ENCODE data around the gene GPA33.

GPA33 gene

DNA sequence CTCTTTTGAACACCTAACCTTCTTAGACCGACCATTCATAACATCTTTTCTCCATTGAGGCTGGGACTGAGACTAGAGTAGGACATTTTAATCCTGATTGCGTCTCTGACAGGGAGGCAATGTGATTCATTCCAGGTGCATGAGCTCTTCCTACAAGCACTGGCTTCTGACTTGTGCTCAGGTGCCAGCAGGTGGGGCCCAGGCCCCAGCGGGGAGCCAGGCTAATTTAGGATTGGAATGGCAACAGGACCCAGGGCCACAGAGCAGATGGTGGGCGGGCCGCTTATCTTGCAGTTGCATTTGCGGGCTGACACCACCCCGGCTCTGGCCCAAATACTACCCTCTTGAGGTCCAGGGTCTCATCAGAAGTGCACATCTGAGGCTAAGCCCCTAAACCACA, 4.1 kb downstream of the GPA33 start:
- no peak for DNase-seq (ENCODE audit: low spot score)

GRCh38 chr1:167084757-167085156, 5.4 kb downstream of the GPA33 start:
- DNase-seq (ENCODE audit: low spot score), result no peak

DNA sequence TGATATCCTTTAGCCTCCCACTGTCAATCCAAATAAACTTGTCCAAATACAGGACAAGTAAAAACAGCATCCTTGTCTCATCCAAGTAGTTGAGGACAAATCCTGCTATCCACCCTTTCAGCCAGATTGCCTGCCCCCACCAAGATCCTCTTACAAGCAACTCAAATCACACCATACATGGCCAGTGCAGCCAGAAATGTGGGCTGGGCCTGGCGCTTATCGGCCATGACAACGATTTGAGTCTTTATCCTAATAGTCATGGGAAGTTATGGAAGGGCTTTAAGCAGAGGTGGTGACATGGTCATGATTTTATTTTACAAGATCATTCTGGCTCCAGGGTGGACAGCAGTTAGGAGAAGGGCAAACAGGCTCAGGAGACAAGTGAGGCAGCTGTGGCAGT, 6.3 kb downstream of the GPA33 start:
- DNase-seq (ENCODE audit: low spot score), result no peak

DNA sequence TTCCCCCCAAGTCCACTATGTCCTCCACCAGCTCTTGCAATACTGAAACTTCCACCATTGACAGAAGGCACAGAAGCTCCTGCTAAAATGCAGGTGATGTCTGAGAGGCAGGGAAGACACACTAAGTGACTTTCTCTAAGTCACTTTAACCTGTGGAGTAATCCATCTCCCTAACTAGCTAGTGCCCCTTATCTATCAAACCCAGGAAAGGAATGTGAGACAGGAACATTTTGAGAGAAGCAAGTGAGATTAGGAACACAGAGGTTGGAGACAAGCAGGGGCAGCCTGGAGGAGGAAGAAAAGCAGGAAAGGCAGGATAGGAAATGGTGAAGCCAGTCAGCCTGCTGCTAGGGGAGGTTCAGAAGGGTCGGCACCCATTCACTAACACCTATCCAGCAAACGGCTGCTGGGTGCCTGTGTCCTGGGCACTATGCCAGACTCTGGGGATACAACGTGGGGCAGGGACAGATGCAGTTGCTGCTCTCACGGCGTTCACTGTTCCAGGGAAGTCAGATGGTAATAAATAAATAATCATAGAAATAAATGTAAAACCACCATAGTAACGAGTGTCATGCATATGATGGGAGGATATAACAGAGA, 7.0 kb downstream of the GPA33 start:
- DNase-seq (ENCODE audit: low spot score), result no peak

DNA sequence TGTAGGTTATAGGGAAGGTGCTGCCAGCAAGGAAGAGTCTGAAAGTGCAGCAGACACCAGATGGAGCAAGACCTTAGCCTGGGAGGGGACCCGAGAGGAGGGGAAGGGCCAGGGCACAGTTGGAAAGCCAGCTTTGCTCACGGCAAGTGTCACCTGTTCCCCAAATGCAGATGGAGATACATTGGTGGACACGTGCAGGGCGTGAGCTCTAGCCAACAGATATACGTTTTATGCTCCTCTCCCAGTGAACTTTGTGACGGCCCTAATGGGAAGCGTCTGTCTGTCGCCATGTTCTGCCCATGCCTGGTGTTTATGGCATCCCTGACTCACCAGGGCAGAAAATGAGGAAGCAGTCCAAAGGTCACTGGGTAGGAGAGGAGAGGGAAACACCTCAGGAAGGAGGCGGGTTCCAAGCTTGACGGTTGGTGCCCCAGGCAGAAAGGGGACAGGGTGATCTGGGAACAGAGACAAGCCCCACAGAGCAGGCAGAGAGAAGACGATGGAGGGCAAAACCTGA, 7.6 kb downstream of the GPA33 start:
- no peak for DNase-seq (ENCODE audit: low spot score)

DNA sequence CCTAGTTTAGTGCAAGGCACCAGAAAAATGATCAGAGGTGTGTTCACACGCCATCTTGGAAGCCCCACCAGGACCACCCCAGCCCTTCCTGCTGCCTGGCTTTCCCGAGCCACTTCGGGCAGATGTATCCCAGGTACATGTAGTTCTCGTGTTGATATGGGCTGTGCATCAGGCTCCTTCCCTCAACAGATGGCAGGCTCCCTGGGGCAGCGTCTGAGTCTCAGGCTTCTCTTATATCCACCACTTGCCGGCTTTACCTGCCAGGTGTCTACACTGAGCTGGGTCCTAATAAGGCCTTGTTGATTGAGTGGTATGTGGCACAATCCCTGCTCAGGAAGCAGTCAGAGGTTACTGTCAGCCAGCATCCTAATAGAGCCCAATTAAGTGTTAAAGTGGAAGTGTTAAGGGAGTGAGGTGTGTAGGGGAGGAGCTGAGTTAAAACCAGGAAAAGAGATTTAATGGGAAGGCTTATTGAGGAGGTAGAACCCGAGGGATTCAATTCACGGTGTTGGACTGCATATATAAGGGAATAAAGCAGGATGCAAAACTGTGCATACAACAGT, 8.5 kb downstream of the GPA33 start:
- DNase-seq (ENCODE audit: low spot score), result no peak

- DNase-seq (ENCODE audit: low spot score), result no peak
Measured at GRCh38 chr1:167077868-167078210, 12.3 kb downstream of the GPA33 start.

- DNase-seq (ENCODE audit: low spot score), result no peak
Measured at GRCh38 chr1:167077128-167077867, 12.9 kb downstream of the GPA33 start.

GRCh38 chr1:167076136-167076710, 14.0 kb downstream of the GPA33 start:
- no peak for DNase-seq (ENCODE audit: low spot score)

GRCh38 chr1:167071286-167071685, 18.9 kb downstream of the GPA33 start:
- DNase-seq (ENCODE audit: low spot score), result no peak

GRCh38 chr1:167068761-167069160, 21.4 kb downstream of the GPA33 start:
- no peak for DNase-seq (ENCODE audit: low spot score)

- no peak for DNase-seq (ENCODE audit: low spot score)
Measured at GRCh38 chr1:167067904-167068303, 22.3 kb downstream of the GPA33 start.

- peak; percentile 74 for DNase-seq (ENCODE audit: low spot score)
Measured at GRCh38 chr1:167066333-167067122, 23.6 kb downstream of the GPA33 start.

DNA sequence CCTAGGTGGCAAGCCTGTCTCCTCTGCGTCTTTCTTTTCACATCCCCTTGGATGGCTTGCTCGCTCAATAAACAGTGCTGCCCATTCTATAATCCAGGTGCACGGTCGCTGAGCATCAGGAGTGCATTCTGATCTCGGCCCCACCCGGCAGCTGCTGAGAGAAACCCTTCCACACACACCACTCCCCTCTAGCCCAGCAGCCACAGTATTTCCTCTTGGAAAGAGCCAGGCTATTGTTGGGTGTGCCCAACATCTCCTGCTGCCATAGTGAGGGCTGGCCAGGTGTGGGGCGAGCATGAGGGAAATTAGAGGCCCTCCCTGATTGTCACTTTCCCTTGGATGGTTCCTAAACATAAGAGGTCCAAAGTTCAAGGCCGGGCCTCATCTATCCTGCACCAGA, 24.7 kb downstream of the GPA33 start:
- no peak for DNase-seq (ENCODE audit: low spot score)

DNA sequence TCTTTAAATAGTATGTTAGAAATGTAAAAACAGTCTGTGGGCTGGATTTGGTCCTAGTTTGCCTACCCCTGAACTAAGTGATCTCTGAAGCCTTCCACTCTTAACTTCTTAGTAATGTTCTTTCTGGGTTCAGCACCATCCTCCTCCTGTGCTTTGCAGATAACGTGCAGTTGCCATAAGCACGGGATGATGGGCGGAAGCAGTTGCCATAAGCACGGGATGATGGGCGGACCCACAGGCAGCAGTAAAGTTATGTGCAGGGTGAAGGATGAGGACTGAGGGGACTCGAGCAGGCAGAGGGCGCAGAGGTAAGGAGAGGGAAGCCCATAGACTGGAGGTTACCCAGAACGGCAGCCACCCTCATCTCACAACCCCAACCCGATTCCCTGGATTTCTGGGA, 25.6 kb downstream of the GPA33 start:
- DNase-seq (ENCODE audit: low spot score), result no peak

DNA sequence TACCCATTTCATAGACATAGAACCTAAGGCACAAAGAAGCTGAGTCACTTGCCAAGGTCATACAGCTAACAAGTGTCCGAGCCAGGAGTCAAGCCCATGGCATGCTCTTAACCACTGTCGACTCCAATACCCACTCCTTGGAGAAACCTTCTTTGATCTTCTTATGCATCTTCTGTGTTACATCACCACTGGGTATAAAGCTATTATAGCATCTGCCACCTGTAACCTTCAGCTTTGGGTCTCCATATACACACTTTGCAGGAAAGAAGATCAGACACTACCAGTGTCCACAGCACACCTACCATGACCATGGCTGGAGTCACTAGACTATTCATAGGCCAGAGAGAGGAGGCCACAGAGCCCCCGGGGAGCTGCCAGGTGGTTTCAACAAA, 29.1 kb downstream of the GPA33 start:
- DNase-seq (ENCODE audit: low spot score), result no peak

DNA sequence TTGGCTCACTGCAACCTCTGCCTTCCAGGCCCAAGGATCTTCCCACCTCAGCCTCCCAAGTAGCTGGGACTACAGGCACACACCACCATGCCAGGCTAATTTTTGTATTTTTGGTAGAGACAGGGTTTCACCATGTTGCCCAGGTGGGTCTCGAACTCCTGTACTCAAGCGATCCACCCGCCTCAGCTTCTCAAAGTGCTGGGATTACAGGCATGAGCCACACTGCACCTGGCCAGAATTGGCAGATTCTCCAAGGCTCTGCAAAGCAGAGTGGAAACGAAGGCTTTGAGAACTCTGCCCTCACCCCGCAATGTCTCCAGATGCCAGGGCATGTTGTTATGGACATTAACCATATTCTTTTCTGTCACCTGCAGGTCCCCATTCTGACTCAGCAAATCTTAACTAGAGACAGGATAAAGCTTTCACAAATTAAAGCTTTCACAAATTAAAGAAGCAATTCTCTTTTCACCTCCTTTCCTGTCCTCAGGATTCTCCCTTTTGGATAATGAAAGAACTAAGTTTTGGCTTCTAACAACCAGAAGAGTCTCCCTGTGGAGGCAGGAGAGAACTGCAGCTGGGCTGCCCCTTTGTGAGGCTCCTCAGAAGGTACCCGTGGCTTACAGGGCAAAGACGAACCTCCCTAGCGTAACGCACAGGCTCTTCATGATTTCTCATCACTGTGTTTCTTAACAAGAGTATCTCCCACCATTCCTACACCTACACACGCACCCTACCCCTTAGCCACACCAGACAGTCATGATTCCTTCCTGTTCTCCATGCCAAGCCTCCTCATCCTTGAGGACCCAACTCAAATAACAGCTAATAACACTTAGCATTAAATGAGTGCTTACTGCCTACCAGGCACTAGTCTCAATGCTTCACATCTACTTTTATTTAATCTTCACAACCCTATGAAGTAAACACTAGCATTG, 29.8 kb downstream of the GPA33 start:
- no peak for DNase-seq (ENCODE audit: low spot score)

- DNase-seq (ENCODE audit: low spot score), result no peak
Measured at GRCh38 chr1:167059809-167060107, 30.4 kb downstream of the GPA33 start.

- peak; percentile 85 for DNase-seq (ENCODE audit: low spot score)
Measured at GRCh38 chr1:167059045-167059808, 30.9 kb downstream of the GPA33 start.

DNA sequence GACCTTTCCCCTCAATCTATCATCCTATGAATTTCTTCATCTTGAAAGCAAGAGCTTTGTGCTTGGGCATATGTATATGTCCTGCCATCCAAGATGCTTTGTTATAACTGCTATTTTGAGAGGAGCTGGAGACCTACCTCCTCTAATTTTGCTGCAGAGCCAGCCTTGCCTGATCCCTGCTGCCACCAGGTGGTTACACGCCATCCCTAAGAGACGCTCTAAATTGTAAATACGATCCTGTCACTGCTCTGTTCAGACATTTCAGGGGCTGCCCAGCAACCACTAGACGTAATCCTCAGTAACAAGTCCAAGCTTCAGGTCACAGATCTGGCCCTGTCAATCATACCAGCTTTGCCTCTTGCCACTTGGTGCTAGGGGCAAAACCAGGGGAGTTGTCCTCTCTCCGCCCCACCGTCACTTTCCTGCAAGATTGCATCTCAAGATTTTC, 32.9 kb downstream of the GPA33 start:
- peak; percentile 22 for DNase-seq (ENCODE audit: low spot score)
